Skeletal muscle cell (primary cell): ENCODE data around the gene TNNC2.

Experiments
- DNase-seq: peaks from one replicate; pipeline ENCODE4 v3.0.0-alpha.2; 2010; ENCODE audit warnings: low read depth
- H3K4me3 ChIP-seq: 2 replicates; pipeline ENCODE4 v1.5.1; 2011; ENCODE audit warnings: low read depth, mild to moderate bottlenecking, control low read depth, low read length, moderate library complexity

The TNNC2 gene

GRCh38 chr20:45796337-45797065, 30.6 kb downstream of the TNNC2 start:
- no peak for DNase-seq
- no peak overlapping the region for H3K4me3 ChIP-seq

- H3K4me3 ChIP-seq, result peak overlapping the region; percentile 97
- DNase-seq, result no peak
Measured at GRCh38 chr20:45792317-45793118, 34.6 kb downstream of the TNNC2 start.

GRCh38 chr20:45788351-45788750, 38.8 kb downstream of the TNNC2 start:
- no peak for DNase-seq
- H3K4me3 ChIP-seq, result no peak overlapping the region

DNA sequence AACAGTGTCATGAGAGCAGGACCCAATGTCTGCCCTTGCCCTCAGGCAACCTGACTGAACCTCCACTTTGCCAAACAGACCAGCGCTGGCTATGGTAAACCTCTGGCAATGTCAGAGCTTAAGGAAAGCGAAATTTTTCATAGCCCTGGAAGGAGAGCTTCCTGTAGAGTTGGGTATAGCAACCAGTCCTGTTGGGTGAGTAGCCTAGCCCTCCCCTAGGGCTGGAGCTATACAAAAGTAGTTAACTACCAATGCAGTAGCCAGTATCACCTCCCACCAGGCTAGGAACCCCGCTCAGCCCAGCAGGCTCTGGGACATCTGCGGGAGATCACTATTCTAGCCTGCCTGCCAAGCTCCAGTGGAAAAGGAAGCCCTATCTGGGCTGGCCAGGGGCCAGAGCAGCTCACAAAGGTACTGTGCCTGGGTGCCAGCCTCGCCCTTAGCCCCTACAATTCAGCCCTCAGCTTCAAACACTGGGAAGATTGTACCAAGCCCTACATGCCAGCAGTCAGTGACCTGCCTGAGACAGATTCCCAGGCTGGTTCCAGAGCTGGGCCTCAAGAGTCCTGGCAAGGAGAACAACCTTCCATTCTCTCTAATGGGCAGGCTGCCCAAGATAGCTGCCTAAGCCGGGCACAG, 43.3 kb downstream of the TNNC2 start:
- no peak for DNase-seq

DNA sequence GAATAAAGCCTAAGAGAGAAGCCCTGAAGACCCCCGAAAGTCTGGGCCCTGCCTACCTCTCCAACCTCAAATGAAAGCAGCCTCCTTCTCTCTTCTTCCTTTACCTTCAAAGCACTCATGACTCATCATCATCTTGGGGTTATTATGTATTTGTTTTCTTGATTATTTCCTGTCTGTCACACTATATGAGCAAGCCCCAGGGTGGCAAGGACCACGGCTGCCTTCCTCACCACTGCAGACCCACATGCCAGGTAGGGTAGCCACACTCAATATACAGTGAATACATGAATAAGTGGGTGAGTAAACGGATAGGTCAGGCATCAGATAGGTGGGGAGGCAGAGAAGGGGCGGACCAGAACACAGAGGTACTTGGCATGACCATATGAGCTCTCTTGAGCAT, 44.2 kb downstream of the TNNC2 start:
- DNase-seq, result no peak
- H3K4me3 ChIP-seq, result no peak overlapping the region

More for the DNA sequence above, 43.3 kb downstream of the TNNC2 start:
- no peak overlapping the region for H3K4me3 ChIP-seq

- DNase-seq, result peak; percentile 62
- no peak overlapping the region for H3K4me3 ChIP-seq
Measured at GRCh38 chr20:45781391-45781931, 45.7 kb downstream of the TNNC2 start.

GRCh38 chr20:45780159-45780558, 47.0 kb downstream of the TNNC2 start:
- H3K4me3 ChIP-seq, result no peak overlapping the region

DNA sequence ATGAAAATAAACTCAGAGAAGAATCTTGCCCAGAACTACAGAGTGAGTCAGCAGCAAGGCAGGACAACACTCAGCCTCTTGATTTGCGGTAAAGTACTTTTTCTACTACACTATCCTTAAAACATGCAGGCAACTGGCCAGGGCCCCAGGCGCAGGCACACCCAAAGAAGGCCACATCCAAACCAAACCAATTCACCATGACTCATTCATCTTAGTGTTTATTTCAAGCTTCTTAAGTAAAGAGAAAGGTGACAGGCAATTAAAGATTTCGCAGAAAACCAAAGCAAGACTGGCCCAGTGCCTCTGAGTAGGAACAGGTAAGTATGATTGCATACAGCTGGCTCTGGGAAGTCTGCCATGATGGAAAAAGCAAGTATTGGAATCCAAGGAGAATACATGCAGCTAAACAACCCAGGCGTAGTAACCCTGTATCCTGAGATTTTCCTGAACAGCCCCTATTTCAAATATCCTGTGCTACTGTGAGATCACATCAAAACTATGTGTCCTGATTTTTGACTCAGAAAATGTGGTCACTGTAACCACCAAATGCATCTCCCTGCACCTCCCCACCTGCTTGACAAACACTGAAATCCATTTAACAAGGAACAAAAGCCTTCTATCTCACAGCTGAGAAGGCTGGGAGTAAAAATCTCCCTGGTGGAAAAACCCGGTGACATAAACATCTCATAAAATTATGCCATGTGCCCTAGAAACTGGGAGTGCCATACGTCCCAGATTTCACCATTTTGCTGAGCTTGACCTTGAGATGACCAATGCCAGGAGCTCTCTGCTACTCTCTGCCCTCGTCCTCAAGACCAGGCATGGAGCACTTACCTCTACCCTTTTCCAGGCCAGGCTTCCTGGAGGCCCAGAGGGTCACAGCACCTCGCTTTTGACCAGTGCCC, 47.8 kb downstream of the TNNC2 start:
- peak; percentile 96 for DNase-seq
- no peak overlapping the region for H3K4me3 ChIP-seq

More at GRCh38 chr20:45780159-45780558, 47.0 kb downstream of the TNNC2 start:
- no peak for DNase-seq

DNA sequence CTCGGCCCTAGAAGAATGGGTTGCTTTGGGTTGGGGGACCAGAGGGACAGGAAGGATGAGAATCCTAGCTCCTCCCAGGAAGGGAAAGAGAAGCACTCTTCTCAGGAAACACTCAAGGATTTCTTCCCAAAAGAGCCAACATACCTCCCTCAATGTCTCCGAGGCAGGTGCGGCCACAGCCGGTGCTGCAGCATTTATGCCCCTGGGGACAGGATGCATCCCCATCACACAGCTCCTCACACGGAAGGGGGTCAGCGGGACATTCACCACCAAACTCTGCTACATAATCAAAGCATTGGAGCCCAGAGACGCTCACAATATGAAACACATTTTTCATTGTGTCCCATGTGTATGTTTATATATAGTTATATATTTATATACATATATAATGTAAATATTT, 50.2 kb downstream of the TNNC2 start:
- DNase-seq, result no peak
- H3K4me3 ChIP-seq, result no peak overlapping the region

GRCh38 chr20:45775411-45775810, 51.7 kb downstream of the TNNC2 start:
- DNase-seq, result no peak
- no peak overlapping the region for H3K4me3 ChIP-seq

DNA sequence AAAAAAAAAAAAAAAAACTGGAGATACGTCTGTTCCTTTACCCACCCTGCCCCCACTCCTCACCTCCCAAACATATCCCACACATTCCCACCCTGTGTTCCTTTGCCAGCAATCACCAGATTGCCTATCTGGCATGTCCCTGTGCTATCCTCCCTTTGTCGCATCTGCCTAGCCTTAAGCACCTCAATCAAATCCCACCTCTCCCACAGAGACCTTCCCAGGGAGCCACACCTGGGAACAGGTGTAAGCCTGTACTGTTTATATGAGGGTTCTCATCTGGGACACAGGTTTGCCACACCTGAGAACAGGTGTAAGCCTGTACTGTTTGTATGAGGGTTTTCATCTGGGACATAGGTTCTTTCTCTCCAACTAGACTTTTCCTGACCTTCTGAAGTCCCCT, 52.2 kb downstream of the TNNC2 start:
- no peak for DNase-seq
- H3K4me3 ChIP-seq, result no peak overlapping the region
